Endothelial cell of umbilical vein (primary cell): ENCODE measurements around the gene TNKS2. TPM values are rescaled to one million over a fixed set of nuclear protein-coding genes. Genes with fewer than 3 reads are reported as not detected.

Experiments used
- BruUV-seq: library from RNA; stranded (reverse); fragments of 400-500 nt; replicated peaks from 2 replicates; lab custom pipeline; 2021; lab: Mats Ljungman, UMichigan
- CTCF ChIA-PET: fragments of 300-600, 350-600 bp; sonication (Branson Sonifier 250); formaldehyde crosslinking; loops from one replicate; lab custom pipeline; 2021; ENCODE audit warnings: antibody characterized with exemption, inconsistent platforms; lab: Charles Lee
- POLR2A ChIA-PET: fragments of 300-600, 350-600 bp; sonication (Branson Sonifier 250); formaldehyde crosslinking; loops from one replicate; lab custom pipeline; 2021; ENCODE audit warnings: antibody characterized with exemption, inconsistent platforms; lab: Charles Lee
- DNase-seq: peaks from one replicate; pipeline ENCODE4 v3.0.0-alpha.2; 2011; ENCODE audit warnings: low read depth, low spot score
- FAIRE-seq: peaks from 2 replicates; lab custom pipeline; 2011; peaks lifted over from hg19 to GRCh38; lab: Jason Lieb, UNC
- H2AFZ ChIP-seq: 2 replicates; pipeline ENCODE4 v1.6.0; 2012; ENCODE audit warnings: low read depth, low read length, control low read depth, inconsistent platforms
- H3K27ac ChIP-seq: 2 replicates; pipeline ENCODE4 v1.5.1; 2011; ENCODE audit warnings: low read depth, mild to moderate bottlenecking, control low read depth, low read length, moderate library complexity; ENCODE audit not compliant: insufficient read depth
- H3K27me3 ChIP-seq, 2 experiments: 2 replicates each; pipeline versions ENCODE4 v1.6.0 to v1.6.1; 2011; ENCODE audit warnings: low read length in 2 of 2, mixed read lengths in 1 of 2; ENCODE audit not compliant: control insufficient read depth in 2 of 2, insufficient read depth in 2 of 2
- H3K36me3 ChIP-seq, 2 experiments: 2 replicates in 1 of 2; 3 replicates in 1 of 2; pipeline ENCODE4 v1.5.1; 2011; ENCODE audit warnings: low read length in 2 of 2, mild to moderate bottlenecking in 1 of 2, moderate library complexity in 1 of 2; ENCODE audit not compliant: control insufficient read depth in 2 of 2, insufficient read depth in 2 of 2; ENCODE audit errors: extremely low read depth in 1 of 2
- H3K4me1 ChIP-seq: 3 replicates; pipeline ENCODE4 v1.5.1; 2011; ENCODE audit warnings: mild to moderate bottlenecking, low read length; ENCODE audit not compliant: control insufficient read depth, insufficient read depth; ENCODE audit errors: extremely low read depth
- H3K4me2 ChIP-seq: 2 replicates; pipeline ENCODE4 v1.6.1; 2011; ENCODE audit warnings: low read length, control low read depth, mixed read lengths; ENCODE audit not compliant: insufficient read depth
- H3K4me3 ChIP-seq, 3 experiments: fragments of 200-600 bp in 1 of 3; sonication (generic), shearing (Covaris generic) in 1 of 3; replicated peaks in 1 of 3; 2 replicates each; pipeline ENCODE4 v1.5.1; 2011 to 2016; ENCODE audit warnings: control low read depth in 3 of 3, low read length in 3 of 3, mild to moderate bottlenecking in 2 of 3, inconsistent platforms in 1 of 3, low read depth in 1 of 3, moderate library complexity in 1 of 3; ENCODE audit not compliant: insufficient read depth in 1 of 3
- H3K79me2 ChIP-seq: 2 replicates; pipeline ENCODE4 v1.6.0; 2012; ENCODE audit warnings: low read length, inconsistent platforms; ENCODE audit not compliant: control insufficient read depth, insufficient read depth
- H3K9ac ChIP-seq: replicated peaks from 2 replicates; pipeline ENCODE3; 2011; ENCODE audit warnings: low read length, control low read depth; ENCODE audit not compliant: insufficient read depth; ENCODE audit errors: extremely low read depth
- H3K9me1 ChIP-seq: replicated peaks from 3 replicates; pipeline ENCODE4 v1.6.0; 2011; ENCODE audit warnings: mild to moderate bottlenecking, low read length; ENCODE audit not compliant: control insufficient read depth, insufficient read depth; ENCODE audit errors: extremely low read depth
- H3K9me3 ChIP-seq: replicated peaks from 2 replicates; pipeline ENCODE4 v1.5.1; 2012; ENCODE audit warnings: low read length, inconsistent platforms; ENCODE audit not compliant: control insufficient read depth, insufficient read depth
- H4K20me1 ChIP-seq: replicated peaks from 2 replicates; pipeline ENCODE3; 2011; ENCODE audit warnings: mild to moderate bottlenecking, low read length; ENCODE audit not compliant: control insufficient read depth, insufficient read depth; ENCODE audit errors: extremely low read depth
- EZH2 ChIP-seq: IDR thresholded peaks from 2 replicates; pipeline ENCODE4 v1.6.1; 2012; ENCODE audit warnings: borderline replicate concordance, low read depth, mild to moderate bottlenecking, moderate library complexity, low read length, inconsistent platforms; ENCODE audit not compliant: severe bottlenecking
- FOS ChIP-seq: IDR thresholded peaks from 2 replicates; pipeline ENCODE4 v1.6.1; 2011; ENCODE audit warnings: mild to moderate bottlenecking, low read length, moderate library complexity, borderline replicate concordance; ENCODE audit not compliant: insufficient read depth
- GATA2 ChIP-seq: IDR thresholded peaks from 2 replicates; pipeline ENCODE4 v1.7.0; 2011; ENCODE audit warnings: low read depth, mild to moderate bottlenecking, moderate library complexity, mixed read lengths, low read length; ENCODE audit not compliant: insufficient read length, insufficient read depth
- JUN ChIP-seq: IDR thresholded peaks from 2 replicates; pipeline ENCODE4 v1.6.1; 2011; ENCODE audit warnings: borderline replicate concordance, low read depth; ENCODE audit not compliant: insufficient read length, insufficient read depth
- MYC ChIP-seq: IDR thresholded peaks from one replicate; pipeline ENCODE4 v1.6.1; 2011; ENCODE audit warnings: mild to moderate bottlenecking, low read depth, low read length
- POLR2A ChIP-seq: IDR thresholded peaks from 2 replicates; pipeline ENCODE4 v1.6.1; 2012; ENCODE audit warnings: low read depth, mild to moderate bottlenecking, control low read depth, low read length
- POLR2AphosphoS5 ChIP-seq: IDR thresholded peaks from 2 replicates; pipeline ENCODE4 v1.6.1; 2012; ENCODE audit warnings: low read depth, mild to moderate bottlenecking, control low read depth, low read length, moderate library complexity; ENCODE audit not compliant: insufficient read depth
- dilution Hi-C: fragments of 300-500 bp; cut with MboI; formaldehyde crosslinking; loops from one replicate; pipeline ENCODE4 v1.15.0; 2019; ENCODE audit warnings: low sequenced_read_pairs; ENCODE audit not compliant: extremely low pct_ligation_motif_present
- intact Hi-C: fragments of 100-400 bp; cut with micrococcal nuclease; formaldehyde crosslinking; loops from one replicate; pipeline ENCODE4 v1.10.0; 2022
- polyA plus RNA-seq, 4 experiments: library from polyadenylated mRNA; depleted of rRNA in 3 of 4; stranded (reverse) in 3 of 4; unstranded in 1 of 4; fragments of >200 nt; gene quantifications; 2 replicates each; pipeline versions ENCODE4 v1.2.1 to v1.2.3, GENCODE V29; 2011 to 2012; ENCODE audit warnings: missing spikeins in 1 of 4
- total RNA-seq: library from RNA; stranded (reverse); gene quantifications from 2 replicates; pipeline ENCODE4 v1.2.3, GENCODE V29; 2021
- TF ChIP-seq, protein P1 (sequence below): IDR thresholded peaks from 2 replicates; pipeline ENCODE4 v1.6.1; 2011; ENCODE audit not compliant: insufficient read depth, insufficient read length
- TF ChIP-seq, protein P2 (sequence below), 2 donors: IDR thresholded peaks; 1 replicate in 1 of 2; 2 replicates in 1 of 2; pipeline ENCODE4 v1.5.1; 2011; ENCODE audit warnings: low read length in 2 of 2, mild to moderate bottlenecking in 2 of 2, moderate library complexity in 2 of 2, control low read depth in 1 of 2, inconsistent platforms in 1 of 2, low read depth in 1 of 2; ENCODE audit not compliant: insufficient read depth in 1 of 2; ENCODE audit errors: extremely low read depth in 1 of 2

TNKS2 gene
- total and polyA plus RNA-seq, 2 donors (not counting 3 experiments of a cell fraction or from before 2014, with no cell fraction given), result 13.6 to 34.0 TPM

DNA sequence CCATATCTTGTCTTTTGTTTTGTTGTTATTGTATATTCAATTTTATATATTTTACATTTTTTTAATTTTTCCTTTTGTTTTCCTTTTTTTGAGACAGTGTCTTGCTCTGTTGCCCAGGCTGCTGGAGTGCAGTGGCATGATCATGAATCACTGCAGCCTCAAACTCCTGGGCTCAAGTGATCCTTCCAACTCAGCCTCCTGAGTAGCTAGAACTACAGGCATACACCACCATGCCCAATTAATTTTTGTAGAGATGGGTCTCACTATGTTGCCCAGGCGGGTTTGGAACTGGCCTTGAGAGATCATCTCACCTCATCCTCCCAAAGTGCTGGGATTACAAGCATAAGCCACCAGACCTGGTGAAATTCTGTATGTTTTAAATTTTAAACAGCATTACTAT is 25.4 kb upstream of the TNKS2 start:
- no peaks in the 10 kb centered on the region for H3K79me2 ChIP-seq
- intact Hi-C loops (no loop called here), dilution Hi-C loops (no loop called here)
- H3K27me3 ChIP-seq, result peaks cover 6 to 13% of the 10 kb centered on the region in 2 experiments
- POLR2A ChIA-PET, result no interaction called here
- no peak overlapping the region for H2AFZ ChIP-seq
- FAIRE-seq (no peak), DNase-seq (no peak)
- no TSS peak for BruUV-seq
- no peak overlapping the region for H3K4me3 ChIP-seq
- no peaks in the 10 kb centered on the region for H3K36me3 ChIP-seq
- TF ChIP-seq EZH2 (no peak), JUN (no peak), GATA2 (no peak), MYC (no peak), POLR2A (no peak), FOS (no peak), POLR2AphosphoS5 (no peak)
- TF ChIP-seq, protein P1, sequence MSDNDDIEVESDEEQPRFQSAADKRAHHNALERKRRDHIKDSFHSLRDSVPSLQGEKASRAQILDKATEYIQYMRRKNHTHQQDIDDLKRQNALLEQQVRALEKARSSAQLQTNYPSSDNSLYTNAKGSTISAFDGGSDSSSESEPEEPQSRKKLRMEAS, result no peak
- TF ChIP-seq, protein P2, sequence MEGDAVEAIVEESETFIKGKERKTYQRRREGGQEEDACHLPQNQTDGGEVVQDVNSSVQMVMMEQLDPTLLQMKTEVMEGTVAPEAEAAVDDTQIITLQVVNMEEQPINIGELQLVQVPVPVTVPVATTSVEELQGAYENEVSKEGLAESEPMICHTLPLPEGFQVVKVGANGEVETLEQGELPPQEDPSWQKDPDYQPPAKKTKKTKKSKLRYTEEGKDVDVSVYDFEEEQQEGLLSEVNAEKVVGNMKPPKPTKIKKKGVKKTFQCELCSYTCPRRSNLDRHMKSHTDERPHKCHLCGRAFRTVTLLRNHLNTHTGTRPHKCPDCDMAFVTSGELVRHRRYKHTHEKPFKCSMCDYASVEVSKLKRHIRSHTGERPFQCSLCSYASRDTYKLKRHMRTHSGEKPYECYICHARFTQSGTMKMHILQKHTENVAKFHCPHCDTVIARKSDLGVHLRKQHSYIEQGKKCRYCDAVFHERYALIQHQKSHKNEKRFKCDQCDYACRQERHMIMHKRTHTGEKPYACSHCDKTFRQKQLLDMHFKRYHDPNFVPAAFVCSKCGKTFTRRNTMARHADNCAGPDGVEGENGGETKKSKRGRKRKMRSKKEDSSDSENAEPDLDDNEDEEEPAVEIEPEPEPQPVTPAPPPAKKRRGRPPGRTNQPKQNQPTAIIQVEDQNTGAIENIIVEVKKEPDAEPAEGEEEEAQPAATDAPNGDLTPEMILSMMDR (IDR thresholded peaks at IDR 0.05; ENCODE audit: extremely low read depth in 1 of 2, insufficient read depth in 1 of 2, low read depth in 1 of 2, low read length in 2 of 2), result no peak
- no peak overlapping the region for H3K9ac ChIP-seq
- CTCF ChIA-PET, result interaction anchor here (1.6 kb wide), 1 partner anchor 14 kb away, joined by 6 read pairs; no protein-coding TSS in a partner anchor
- H3K27ac ChIP-seq, result no peak overlapping the region
- H4K20me1 ChIP-seq, result no peaks in the 10 kb centered on the region
- H3K9me1 ChIP-seq, result no peaks in the 10 kb centered on the region
- H3K9me3 ChIP-seq, result no peaks in the 10 kb centered on the region
- H3K4me2 ChIP-seq, result no peak overlapping the region
- H3K4me1 ChIP-seq, result no peaks in the 10 kb centered on the region
